ENCODE measurements around the gene ARHGEF19.
"Not testable (repeated sequence)": the region's sequence is repeated elsewhere in the genome, so short reads cannot be mapped to it uniquely, and the experiment has no call there.

Gene ARHGEF19

GRCh38 chr1:16203550-16203949 is 8.9 kb downstream of the ARHGEF19 start:
- no peak for TF ChIP-seq CTCF (conservative IDR thresholded peaks at IDR 0.05; ENCODE audit: low read depth, low read length)

GRCh38 chr1:16202281-16203210 is 9.9 kb downstream of the ARHGEF19 start:
- DNase-seq (ENCODE audit: low read depth), result no peak
- no peak for TF ChIP-seq CTCF (conservative IDR thresholded peaks at IDR 0.05; ENCODE audit: low read depth, low read length)
- H3K4me3 ChIP-seq (ENCODE audit: low read length), result no peak overlapping the region

More at GRCh38 chr1:16203550-16203949, 8.9 kb downstream of the ARHGEF19 start:
- no peak overlapping the region for H3K4me3 ChIP-seq (ENCODE audit: low read length)
- no peak for DNase-seq (ENCODE audit: low read depth)

DNA sequence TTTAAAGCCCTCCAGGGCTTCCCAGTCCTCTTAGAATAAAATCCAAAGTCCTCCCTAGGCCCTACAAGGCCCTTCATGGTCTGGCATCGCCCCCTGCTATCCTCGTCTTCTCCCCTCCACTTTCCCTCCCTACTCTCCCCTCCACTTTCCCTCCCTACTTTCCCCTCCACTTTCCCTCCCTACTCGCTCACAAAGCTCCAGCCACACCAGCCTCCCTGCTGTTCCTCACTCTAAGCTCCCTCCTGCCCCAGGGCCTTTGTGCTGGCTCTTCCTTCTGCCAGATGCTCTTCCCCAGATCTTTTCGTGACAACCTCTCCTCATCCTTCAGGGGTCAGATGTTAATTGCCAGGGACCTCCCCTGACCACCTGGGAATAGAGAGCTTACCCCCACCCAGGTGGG is 12.8 kb downstream of the ARHGEF19 start:
- no peak for TF ChIP-seq CTCF (conservative IDR thresholded peaks at IDR 0.05; ENCODE audit: low read depth, low read length)
- DNase-seq (ENCODE audit: low read depth), result no peak

GRCh38 chr1:16199157-16199501 is 13.3 kb downstream of the ARHGEF19 start:
- H3K4me3 ChIP-seq (ENCODE audit: low read length), result no peak overlapping the region
- no peak for DNase-seq (ENCODE audit: low read depth)
- TF ChIP-seq CTCF (conservative IDR thresholded peaks at IDR 0.05; ENCODE audit: low read depth, low read length), result no peak

More for the DNA sequence above, 12.8 kb downstream of the ARHGEF19 start:
- H3K4me3 ChIP-seq (ENCODE audit: low read length), result no peak overlapping the region

- TF ChIP-seq CTCF (conservative IDR thresholded peaks at IDR 0.05; ENCODE audit: low read depth, low read length), result no peak
- H3K4me3 ChIP-seq (ENCODE audit: low read length), result no peak overlapping the region
- no peak for DNase-seq (ENCODE audit: low read depth)
Observed at GRCh38 chr1:16198444-16199156, 13.9 kb downstream of the ARHGEF19 start.

GRCh38 chr1:16196874-16197273 is 15.6 kb downstream of the ARHGEF19 start:
- TF ChIP-seq CTCF (conservative IDR thresholded peaks at IDR 0.05; ENCODE audit: low read depth, low read length), result no peak
- no peak overlapping the region for H3K4me3 ChIP-seq (ENCODE audit: low read length)
- DNase-seq (ENCODE audit: low read depth), result no peak

DNA sequence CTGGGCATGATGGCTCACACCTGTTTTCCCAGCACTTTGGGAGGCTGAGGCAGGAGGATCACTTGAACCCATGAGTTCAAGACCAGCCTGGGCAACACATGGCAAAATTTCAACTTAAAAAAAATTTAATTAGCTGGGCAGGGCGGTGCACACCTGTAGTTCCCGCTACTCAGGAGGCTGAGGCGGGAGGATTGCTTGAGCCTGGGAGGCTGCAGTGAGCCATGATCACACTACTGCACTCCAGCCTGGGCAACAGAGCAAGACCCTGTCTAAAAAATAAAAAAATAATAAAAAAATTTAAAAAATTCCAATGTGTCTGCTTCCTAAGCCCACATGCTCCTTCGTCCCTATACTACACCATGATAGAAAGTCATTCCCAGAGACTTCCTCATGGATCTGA is 16.3 kb downstream of the ARHGEF19 start:
- H3K4me3 ChIP-seq (ENCODE audit: low read length); DNase-seq (ENCODE audit: low read depth): not testable (repeated sequence)

Data from retinal pigment epithelial cell (primary cell).